Hypothalamus (tissue), 51 donors: ENCODE results near the gene CD2BP2.

Experiments used
- DNase-seq, 51 donors: peaks; one replicate each; lab custom pipeline; 2025; lab: John Stamatoyannopoulos, UW

CD2BP2 gene

DNA sequence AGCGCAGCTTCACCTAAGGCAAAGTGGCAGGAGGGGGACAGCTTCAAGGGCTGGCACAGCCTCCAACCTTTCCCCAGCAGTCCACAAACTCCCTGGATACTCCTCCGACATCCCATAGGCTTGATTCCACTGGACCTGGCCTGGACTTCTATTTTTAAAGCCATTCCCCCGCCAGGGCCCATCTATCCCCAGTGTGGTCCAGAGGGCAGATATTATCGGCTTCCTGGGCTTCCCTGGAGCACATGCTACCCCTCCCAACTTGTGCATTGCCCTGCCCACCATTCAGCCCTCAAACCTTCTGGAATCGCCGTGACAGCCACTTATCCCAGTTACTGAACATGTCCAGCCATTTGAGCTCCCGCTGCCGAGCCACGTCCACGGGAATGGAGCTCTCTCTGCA, 10.1 kb upstream of the CD2BP2 start:
- no peak for DNase-seq

DNA sequence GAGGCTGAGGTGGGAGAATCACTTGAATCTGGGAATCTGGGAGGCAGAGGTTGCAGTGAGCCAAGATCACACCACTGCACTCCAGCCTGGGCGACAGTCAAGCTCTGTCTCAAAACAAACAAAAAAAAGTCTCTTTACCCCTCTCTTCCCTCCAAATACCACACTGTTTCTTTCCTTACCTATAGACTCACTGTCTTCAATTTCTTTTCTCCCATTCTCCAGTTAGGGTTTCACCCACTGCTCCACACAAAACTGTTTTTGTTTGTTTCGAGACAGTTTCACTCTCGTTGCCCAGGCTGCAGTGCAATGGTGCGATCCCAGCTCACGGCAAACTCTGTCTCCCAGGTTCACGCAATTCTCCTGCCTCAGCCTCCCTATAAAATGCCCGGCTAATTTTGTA, 6.1 kb upstream of the CD2BP2 start:
- no peak for DNase-seq

DNA sequence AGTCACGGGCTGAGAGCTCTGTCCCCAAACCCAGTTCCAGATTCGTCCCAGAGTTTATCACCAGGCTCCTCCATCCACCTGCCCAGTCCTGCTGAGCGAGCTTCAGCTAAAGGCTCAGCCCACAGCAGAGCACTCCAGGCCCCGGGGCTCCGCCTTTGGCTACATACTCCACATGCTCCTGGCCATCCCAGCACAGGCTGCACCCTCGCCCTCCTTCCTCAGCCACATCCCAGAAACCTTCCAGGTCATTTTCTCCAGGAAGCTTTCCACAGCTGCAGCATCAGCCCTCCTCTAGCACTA, 4.7 kb upstream of the CD2BP2 start:
- DNase-seq = no peak

DNA sequence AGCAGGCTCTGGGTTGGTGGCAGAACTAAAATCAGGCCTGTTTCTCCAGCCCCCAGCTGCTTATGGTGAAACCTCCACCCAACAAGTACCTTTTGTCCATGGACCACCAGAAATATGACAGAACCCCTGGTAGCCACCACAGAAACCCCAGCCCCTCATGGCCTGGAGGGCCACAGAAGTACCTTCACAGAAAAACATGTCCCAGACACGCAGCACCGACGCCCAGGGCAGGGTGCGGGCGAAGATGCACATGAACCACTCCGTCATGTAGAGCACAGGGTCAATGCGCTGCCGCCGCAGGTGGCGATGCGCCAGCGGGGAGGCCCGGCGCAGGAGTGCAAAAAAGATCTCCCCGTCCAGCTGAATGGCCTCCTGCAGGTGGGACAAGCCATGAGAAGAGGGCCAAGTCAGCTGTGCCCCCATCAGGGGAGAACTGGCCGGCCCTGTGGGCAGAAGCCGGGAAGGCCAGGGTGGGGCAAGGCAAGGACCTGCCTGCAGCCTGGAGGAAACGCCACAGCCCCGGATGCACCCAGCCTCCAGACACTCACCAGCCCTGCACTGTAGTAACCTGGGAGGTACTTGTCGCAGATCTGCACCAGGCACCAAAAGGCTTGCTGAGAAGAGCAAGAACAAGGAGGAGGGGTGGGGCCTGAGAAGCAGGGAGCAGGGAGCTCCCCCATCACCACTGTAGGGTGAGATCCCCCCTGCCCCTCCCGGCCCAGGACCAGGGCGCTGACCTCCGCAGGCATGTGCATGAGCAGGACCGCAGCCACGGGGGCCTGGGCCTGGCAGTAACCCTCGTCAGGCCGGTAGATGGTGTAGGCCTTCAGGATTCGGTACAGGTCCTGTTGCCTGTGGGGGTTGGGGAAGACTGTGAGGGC, 4.1 kb upstream of the CD2BP2 start:
- no peak for DNase-seq

DNA sequence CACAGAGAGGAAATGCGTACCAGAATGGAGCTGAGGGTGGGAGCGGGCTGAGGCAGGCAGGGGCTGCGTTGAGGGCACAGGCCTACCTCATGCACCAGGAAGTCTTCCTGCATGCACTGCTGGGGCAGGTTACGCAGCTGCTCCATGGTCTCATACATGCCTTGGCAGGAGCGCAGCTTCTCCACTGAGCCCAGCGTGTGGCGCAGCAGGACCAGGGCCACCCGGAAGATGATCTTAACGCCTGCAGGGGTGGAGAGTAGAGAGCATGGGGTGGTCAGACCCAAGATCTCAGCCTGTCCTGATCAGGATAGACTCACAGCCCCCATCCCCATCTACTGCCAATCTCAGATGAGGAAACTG, 3.4 kb upstream of the CD2BP2 start:
- no peak for DNase-seq

DNA sequence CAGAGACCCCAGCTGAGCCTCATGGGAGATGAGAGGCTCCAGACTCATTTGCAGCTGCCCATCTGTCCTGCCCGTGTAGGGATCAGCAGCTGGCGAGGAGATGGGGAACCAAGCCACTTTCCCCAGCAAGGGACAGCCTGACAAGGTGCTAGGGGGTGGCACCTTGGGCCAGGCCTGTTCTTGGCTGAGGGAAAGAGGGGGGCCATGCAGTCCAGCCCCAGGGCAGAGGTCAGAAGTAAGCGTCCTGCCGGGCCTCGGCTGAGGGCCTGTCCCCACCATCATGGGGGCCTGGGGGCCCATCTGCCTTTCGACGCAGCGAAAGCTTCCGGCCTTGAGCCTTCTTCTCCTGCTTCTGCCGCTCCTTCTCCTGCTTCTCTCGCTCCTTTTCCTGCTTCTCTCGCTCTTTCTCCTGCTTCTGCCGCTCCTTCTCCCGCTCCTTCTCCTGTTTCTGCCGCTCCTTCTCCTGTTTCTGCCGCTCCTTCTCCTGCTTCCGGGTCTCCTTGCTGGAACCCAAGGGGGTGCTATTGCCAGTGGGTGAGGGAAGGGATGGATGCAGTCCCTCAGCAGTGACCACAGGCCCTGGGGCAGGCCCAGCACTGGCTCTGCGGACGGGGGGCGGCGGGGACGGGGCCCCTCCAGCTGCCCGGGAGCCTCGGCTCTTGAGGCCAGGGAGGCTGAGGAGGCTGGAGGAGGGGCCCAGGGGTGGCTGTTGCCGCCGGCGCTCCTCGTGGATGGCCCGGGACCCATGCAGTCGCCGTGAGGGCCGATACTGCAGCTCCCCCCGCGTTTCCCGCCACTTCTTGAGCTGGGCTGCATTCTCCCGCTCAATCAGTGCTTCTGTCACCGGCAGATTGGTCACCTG, 2.8 kb upstream of the CD2BP2 start:
- no peak for DNase-seq

DNA sequence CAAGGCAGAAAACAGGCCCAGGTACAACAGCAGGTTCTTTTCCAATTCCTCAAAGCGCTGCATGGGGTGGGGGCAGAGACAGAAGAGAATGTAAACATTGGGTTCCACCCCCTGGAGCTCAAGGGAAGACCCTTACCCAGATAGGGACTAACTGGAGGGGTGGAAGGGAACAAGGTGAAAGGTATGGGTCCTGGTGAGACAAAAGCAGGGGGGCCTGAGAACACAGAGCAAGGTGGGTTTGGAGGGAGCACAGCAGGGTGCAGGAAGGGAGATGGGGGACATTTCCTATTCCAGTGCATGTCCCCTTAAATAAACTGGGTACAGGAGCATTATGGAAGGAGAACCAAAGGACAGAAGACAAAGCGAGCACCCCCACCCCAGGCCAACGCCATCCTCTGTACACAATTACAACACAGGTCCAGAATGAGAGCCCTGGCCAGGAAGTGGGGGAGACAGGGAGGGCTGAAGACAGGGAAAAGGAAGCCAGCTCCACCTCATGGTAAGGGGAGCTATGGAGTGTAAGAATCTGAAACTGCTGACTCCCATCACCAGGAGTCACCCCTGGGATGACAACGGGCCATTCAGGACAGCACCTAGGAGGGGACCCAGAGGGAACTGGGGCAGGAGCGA, 2.1 kb upstream of the CD2BP2 start:
- no peak for DNase-seq

DNA sequence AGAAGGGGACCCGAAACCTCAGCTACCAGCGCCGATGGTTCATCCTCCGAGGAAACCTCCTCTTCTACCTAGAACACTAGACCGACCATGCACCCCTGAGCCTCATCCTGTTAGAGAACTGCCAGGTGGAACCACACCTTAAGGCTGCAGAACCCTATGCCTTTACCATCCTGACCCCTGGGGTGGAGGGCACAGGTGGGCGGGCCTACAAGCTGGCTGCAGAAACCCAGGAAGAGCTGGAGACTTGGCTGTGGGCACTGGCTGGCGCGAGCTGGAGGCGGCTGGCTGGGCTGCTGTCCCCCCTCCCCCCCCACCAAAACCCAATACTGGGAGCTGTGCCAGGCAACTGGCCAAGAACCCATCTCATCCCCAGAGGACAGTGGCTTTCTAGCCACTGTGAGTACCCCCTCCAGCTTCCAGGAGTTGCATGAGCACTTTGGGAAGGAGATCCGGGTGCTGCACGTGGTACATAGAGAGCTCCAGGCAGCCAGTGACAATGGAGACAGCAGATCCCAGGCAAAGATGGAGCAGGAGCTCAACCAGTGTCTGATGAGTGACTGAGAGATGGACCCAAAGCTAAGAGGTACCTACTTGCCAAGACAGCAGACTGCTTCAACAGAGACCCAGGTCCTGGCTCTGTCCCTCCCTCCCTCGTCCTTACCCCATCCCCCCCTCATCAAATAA, 1.4 kb upstream of the CD2BP2 start:
- DNase-seq = peak in 26 of 51 donors; percentile 11 to 54 (median 30)

DNA sequence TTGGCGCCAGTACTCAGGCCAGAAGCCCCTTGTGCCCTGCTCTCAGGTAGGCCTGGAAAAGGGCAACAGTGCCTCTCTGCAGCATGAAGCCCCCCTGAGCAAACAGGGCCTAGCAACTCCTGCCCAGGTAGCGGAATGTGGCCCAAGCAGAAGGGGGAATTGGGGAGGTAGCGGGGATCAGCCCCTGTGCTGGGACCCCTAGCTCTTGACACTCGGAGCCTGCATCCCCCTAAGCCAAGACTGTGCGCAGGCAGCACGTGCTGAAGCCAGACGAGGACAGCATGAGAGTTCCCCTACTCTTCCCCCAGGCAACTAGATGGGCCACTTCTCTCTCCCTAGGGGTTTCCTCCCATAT, 823 bp upstream of the CD2BP2 start:
- DNase-seq = no peak

DNA sequence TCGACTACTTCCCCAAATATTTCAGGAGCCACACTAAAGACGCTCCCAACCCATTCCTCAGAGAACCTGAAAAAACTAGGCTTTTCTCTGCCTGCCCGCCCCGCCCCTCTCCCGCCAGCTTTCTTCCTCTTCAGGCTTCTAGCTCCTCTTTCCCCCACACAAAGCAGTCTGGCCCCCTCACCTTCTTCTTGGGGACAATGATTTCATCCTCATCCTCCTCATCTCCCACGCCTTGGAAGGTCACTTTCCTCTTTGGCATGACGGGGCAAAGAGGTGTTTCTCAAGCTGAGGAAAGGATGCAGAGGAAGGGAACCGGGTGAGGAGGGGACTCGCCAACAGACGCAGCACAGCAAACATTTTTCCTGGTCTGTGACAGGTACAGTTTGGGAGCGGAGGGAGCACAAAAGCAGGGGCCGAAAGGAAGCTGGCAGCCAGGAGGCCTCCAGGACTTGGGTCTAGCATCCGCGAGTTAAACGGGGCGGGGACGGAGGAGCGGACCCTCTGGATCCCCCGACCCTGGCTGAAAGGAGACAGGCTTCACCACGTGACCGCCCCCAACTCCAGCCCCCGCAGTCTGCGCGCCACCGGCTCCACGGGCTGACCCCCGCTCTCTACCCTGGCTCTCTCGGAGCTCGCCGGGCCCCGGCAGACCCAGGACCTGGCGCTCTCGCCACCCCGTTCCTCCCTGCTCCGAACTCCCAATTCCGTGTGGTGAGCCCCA, 525 bp downstream of the CD2BP2 start:
- DNase-seq = peak in 2 of 51 donors; percentile 37 to 63

DNA sequence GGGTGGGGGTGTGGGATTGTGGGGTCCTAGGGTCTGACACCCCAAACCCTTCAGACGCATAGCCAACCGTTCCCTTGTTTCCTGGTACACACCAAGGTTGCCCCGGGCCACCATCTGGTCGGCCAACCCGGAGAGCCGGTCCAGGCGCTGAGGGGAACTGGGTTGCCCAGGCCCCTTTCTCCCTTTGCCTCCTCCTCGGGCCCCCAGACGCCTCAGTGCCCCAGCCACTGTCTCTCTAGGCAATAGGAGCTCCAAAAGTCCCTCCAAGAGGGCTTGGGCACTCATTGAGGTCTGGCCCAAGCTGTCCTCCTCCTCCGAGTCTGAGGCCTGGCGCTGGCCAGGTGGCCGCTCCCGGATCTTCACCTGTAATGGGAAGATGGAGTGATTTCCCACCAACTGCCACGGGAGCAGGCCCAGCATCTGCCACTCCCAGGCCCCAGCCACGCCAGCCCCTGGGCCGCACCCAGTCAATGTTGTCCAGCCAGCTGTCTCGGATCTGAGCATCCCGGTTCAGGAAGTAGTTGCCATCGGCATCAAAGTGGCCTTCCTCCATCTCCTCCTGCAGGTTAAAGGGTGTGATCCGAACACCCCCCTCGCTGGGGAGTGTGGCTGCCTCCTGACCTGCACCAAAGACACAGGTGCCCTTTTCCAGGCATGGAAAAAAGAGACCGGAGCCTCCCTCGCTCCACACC, 1.5 kb downstream of the CD2BP2 start:
- DNase-seq = no peak

DNA sequence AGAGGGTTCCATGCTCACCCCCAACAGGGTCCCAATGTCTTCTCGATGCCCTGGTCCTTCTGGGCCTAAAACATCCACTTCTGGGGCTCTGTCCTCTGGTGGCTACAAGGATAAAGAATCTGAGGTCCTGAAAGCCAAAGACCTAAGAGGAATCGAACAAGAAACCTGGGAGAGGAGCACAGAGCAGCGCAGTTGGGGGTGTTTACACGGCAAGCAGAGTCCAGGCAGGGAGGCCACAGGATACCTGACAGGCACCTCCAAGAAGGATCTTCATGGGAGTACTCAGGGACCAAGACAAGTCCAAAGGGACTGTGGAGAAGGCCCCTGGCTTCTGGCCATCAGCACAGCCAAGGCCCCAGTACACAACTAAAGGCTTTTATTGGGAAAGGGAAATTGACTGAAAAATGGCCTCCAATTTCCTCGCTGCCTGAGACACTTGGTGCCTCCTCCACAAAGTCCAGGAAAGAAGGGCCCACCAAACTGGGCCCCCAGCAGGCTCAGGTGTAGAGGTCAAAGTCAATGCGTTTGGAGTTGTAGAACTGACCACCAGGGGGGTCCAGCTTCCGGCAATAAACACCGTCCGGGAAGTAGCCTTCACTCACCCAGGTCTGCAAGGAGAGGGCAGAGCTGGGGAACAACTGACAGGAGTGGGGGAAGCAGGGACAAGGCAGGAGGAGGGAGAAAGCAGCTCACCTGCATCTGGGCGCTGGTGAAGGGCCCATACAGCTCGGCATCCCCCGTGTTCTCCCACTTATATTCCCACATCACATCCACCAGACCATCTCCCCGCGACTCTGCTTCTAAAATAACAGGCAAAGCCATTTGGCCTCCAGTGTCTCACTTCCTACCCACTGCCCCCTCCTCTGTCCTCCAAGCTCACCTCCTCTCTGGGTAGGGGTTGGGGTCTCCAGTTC, 2.4 kb downstream of the CD2BP2 start:
- no peak for DNase-seq

DNA sequence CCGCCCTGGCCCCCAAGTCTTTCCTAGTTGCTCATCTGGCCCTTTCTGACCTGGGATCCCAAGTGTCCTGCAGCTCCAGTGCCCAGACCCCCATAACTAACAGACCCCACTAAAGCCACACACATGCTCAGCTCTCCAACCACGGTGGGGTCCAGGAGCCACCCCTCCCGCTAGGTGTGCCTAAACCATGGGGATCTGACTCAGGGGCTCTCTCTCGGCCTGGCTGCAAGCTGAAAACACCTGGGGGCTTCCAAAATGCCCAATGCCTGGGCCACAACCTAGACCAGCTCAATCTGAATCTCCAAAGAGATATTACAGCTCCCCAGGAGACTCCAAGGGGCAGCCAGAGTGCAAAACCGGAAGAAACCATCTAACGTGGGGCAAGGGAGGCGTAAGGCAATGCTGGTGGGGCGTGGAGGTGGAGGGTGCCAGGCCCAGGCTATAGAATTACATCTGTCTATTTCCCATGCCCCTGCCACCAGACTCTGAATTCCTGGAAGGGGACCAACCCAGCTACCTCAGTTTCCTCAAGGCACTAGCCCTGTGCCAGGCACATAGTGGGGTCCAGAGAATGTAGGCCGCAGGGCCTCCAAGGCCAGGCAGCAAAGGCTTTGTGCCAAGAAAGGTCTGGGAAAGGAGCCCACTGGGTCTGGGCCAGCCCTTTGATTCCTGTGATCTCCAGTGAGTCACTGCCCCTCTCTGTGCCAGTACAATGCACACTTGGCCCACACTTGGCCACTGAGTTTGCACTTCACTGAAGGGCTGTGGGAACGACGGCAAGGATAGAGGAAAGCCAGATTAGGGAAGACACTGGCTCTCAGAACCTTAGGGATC, 3.3 kb downstream of the CD2BP2 start:
- DNase-seq = peak in 45 of 51 donors; percentile 15 to 91 (median 73)

DNA sequence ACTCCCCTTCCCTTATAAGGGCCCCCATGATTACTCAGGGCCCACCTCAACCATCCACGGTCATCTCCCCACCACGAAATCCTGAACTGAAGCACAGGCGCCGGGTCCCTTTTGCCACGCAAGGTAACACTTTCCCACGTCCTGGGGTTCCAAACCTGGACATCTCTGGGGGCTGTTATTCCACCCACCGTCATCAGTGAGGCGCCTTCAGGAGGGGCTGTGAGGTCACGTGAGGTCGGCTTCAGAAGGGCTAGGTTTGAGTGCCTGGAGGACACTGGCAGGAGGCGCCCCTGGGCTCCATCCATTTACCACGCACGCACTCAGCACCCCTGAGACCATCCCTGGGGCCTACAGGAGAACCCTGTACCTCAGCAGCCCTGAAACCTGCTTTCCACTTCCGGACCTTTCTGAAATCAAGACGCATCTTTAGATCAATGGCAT, 4.1 kb downstream of the CD2BP2 start:
- no peak for DNase-seq

DNA sequence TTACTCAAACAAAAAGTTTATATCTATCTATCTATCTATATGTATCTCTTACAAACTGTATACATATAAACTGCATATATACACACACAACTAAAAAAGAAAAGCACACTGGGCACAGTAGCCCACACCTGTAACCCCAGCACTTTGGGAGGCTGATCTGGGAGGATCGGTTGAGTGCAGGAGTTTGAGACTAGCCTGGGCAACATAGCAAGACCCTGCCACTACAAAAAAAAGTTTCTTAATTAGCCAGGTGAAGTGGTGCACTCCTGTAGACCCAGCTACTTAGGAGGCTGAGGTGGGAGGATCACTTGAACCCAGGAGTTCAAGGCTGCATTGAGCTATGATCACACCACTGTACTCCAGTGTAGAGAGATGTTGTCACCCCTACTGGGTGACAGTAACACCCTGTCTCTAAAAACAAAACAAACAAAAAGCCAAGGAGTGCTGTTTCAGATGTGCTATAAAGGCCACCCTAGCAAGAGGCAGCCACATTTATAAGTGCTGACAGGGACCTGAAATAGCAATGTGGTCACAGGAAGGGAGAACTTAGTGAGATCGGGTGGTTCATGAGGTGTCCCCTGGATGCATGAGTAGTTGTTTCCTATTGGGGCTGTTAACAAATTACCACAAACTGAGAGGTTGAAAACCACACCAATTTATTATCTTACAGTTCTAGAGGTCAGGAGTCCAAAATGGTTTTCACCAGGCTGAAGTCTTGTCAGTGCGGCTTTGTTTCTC, 4.8 kb downstream of the CD2BP2 start:
- no peak for DNase-seq

DNA sequence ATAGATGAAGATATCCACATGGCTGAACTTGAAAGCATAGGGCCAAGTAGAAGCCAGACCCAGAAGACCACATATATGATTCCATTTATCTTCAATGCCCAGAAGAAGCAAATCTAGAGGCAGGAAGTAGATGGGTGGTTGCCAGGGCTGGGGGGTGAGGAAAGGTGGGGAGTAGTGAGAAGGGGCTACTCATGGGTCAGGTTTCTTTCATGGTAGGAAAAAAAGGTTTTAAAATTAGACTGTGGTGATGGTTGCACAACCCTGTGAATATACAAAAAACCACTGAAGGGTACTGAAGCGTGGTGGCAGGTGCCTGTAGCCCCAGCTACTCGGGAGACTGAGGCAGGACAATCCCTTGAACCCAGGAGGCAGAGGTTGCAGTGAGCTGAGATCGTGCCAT, 5.4 kb downstream of the CD2BP2 start:
- DNase-seq = no peak

DNA sequence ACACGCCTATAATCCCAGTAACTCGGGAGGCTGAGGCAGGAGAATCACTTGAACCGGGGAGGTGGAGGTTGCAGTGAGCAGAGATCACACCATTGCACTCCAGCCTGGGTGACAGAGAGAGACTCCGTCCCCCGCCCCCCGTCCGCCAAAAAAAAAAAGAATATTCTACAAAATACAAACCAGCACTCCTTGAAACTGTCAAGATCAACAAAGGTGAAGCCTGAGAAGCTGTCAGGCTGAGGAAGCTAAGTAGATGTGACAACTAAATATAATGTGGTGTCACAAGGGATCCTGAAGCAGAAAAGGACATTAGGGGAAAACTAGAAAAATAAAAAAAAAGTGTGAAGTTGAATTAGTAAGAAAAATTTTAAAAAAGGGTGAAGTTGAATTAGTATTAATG, 6.2 kb downstream of the CD2BP2 start:
- DNase-seq = no peak
